DMS153 treated with DMSO at 0.1 percent for 48 hours (cell line): ENCODE results near the gene MYO18A.

Experiments used
- DNase-seq: peaks from one replicate; lab custom pipeline; 2025; ENCODE audit not compliant: unreplicated experiment; lab: John Stamatoyannopoulos, UW

Gene MYO18A

DNA sequence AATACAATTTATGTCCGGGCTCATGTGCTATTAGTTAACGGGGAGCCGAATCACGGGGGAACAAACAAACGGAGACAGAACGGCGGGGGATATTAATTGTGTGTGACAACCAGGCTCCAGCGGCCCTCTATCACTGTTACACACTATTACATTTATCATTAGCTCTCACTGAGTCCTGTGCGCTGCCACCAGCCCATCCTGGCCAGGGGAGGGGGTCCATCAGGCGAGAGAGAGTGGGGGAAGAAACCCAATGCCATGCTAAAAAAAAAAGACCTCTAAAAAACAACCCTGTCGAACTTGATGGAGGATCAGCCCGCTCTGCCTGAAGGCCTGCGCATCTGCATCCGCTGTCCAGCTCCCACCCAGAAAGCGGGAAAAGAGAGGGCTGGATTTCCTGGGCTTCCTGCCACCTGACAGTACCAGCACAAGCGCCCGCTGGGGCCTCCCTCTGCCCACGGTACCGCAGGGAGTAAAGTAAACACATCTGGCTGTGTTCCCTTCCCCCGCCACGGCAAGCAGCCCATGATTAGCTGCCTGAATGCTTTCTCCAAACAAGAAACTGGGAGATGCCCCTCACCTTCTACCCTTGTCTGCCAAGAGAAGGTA is 95.6 kb downstream of the MYO18A start:
- DNase-seq = peak; percentile 94

DNA sequence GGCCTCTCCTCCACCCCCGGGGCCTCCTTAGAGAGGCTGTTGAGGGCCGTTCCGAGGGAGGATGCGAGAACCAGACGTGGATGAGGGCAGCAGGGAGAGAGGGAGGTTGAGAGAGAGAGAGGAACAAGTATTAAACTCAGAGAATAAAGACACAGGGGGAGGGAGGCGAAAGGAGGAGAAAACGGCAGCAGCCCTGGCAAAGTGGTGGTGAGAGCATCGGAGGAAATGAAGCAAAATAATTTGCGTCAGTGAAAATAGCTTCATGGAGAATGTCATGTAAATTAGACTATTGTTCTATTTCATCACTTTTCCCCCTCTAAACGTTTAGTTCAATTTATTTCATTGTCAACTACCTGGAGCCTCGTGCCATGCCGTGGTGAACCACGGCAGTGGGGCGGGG is 99.2 kb downstream of the MYO18A start:
- no peak for DNase-seq

DNA sequence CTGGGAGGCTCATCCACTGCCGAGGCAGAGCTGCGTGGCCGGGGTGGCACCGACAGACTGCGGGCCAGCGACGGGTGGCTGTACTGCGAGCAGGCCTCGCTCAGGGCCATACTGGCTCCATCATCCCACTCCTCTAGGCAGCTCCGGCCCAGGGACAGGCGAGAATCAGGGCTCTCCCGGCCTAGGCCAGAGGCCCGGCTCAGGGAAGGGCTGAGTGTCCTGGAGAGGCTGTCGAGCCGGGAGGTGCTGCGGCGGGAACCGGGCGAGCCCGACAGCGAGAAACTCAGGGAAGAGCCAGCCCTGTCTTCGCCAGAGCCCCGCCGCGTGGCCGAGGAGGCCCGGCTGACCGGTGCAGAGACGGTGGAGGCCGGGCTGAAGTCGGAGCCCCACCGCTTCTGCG is 99.9 kb downstream of the MYO18A start:
- DNase-seq = no peak

DNA sequence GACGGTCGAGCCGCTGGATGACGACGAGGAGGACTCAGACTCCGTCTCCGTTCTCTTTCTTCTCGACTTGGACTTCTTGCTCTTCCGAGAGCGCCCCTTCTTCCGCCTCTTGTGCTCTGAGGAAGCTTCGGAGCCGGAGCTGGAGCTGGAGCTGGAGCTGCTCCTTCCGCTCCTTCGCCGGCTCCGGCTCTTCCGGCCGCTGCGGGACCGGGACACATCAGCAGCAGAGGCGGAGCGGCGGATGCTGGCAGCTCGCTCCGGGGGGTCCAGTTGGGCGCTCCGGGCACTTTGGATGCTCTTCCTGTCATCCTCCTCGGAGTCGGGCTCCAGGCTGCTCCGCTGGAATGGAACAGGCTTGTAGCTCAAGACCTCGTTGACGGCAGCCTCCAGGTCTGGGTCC is 100.3 kb downstream of the MYO18A start:
- no peak for DNase-seq

DNA sequence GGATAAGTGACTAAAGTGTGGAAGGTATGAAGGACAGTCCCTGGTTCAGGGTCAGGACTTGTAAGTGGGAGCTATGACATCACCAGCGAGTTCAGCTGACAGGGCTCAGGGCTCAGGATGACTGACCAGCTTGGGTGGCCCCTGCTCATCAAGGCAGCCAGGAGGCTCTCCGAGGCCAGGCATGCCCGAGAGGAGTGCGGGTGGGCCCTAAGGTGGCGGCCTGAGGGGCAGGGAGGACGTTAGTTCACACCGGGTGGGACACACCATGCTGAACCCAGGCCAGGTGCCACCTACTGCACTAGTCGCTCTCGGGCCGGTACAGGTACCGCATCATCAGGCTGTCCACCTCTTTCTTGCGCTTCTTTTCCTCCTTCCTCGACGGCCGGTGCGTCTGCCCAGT is 100.8 kb downstream of the MYO18A start:
- DNase-seq = no peak

DNA sequence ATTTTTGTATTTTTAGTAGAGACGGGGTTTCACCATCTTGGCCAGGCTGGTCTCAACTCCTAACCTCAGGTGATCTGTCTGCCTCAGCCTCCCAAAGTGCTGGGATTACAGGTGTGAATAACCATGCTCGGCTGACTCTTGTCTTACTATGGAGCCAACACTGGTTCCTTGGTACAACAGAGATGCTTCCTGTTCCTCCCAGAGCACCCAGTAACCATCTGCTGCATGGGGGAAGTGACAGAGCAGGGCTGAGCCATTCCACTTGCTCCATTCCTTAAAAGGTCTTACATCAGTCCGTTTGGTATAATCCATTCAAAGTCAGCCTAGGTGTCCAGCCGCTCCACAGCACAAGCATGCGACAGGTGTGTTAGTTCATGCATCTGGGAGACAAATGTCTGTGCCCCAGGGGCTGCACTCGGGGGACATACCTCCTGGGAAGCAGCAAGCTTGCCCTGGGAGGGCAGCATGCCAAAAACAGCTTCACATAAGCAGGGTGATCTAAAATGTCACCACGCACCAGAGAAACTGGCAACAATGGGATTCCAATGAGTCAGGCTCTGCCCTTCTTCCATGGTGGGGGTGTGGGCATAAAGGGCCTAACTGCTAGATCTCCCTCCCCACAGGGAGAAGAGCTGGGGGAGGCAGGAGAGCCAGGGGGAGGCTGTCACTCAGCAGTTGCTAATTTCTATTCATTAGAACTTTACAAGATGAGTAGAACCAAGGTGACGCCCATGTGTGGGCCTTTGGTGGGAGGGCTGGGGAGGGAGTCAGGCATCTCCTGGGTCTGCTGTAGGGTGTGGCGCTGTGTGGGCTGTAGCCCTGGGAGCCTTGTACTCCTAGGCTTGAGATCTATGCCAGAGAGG is 101.8 kb downstream of the MYO18A start:
- no peak for DNase-seq

DNA sequence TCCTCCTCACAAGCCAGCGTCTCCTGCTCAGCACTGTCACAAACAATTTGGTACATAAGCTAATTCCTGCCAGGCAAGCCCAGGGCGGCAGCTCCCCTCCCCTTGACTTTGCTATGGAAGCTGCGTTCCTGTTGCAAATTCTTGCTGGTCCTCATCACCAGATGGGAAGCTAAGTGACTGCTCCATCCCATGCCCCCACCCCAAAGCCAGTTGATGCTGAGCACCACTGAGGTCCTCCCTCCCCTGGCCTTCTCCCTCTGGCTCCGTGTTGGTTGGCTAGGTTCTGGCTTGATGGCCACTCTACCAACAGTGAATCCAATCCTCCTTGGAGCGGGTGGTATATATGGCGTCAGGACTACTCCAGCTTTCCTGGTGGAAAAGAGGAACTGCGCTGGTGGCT is 102.9 kb downstream of the MYO18A start:
- DNase-seq = no peak

DNA sequence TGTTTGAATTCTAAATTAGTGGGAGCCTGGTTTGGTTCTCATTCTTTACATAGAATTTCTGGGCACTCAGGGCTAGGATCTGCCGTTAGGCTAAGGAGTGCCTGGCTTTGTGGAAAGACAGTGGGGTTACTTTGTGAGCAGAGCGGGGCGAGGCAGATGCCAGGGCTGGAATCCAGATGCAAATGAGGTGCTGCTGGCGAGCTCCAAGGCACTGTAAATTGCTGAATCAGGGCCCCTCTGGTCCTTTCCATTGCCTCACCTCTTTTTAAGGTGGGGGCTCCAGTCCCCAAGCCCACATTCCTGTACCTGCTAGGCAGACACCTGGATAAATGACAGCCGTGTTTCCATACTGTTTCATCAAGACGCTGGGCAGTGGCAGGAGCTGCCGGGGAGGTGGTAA is 103.5 kb downstream of the MYO18A start:
- no peak for DNase-seq

DNA sequence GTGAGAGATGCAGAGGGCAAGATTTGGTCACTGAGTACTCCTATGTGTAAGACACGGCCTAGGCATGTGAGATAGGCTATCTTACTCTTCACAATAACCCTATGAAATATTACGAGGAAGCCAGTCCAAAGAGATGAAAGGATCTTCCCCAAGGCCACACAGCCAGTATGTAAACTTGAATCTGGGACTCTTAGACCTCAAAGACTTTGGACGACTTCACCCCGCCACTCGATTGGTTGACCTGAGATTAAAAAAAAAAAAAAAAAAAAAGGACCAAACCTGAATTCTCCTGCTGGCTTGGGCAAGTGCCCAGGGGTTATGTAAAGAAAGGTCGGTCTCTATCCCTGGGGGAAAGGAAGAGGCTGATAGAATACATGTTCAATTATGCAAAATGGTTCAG is 104.1 kb downstream of the MYO18A start:
- DNase-seq = no peak

DNA sequence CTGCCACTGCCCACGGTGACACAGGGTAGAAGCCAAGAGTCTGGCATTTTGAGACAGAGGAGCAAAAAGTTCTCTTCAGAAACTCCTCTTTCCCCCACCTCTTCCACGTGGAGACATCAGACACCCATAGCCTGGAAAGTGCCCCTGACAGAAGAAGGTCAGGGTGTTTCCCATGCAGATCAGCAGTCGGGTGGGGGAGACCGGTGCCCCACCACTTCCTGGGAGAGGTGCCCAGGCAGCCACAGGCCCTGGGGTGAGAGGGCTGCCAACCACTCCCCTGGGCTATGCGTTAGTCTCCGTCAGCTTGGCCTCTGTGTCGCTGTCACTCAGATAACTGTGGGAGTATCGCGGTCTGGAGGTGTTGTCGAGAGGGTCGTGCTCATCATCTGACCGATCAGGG is 105.7 kb downstream of the MYO18A start:
- no peak for DNase-seq

DNA sequence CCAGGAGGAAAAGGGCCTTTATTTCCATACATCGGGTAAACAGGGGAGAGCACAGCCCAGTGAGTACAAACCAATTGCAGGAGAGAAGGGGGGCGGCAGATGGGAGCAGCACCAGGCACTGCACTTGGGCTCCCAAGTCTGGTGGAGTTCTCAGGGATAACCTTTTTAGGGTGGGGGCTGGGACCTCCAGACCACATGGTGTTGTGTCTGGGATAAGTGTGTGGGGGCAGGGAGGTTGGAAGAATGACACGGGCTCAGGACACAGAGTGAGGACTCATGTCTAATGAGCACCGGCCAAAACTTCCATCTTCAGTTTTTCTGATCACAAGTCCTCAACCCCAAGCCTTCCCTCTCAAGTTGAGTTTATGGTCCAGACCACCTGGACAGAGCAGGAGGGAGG is 106.7 kb downstream of the MYO18A start:
- DNase-seq = no peak

DNA sequence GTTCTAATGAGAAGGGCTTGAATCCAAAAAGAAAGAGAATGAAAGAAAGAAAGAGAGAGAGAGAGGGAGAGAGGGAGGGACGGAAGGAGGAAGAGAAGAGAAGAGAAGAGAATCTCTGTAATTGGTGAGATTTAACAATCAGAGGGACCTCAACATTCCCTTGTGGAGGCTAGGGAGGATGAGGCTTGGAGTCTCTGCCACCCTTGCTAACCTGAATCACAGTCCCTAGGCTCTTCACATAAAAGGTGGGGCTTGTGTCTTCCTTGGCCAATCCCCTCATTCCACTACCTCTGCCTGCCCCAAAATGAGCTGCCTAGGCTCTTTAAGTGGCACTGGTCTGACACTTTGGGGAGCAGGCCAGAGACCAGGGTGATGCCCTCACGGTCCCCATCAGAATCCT is 107.2 kb downstream of the MYO18A start:
- no peak for DNase-seq

DNA sequence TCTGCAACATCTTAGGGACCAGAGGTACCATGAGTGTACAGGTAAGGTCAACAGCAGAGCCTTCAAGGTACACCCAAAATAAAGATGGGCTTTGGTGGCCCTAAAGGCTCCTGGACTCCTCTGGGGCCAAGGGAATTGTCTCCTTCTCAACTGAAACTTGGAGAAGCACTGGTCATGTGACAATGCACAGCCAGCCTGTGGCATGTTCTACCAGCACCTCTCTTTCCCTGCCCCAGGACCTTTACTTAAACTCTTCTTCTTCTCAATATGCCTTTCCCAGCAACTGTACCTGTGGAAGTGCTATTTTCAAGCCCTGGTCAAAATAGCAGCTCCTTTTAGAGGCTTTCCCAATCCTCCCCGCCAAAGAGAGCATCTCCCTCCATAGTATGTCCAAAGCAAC is 108.9 kb downstream of the MYO18A start:
- DNase-seq = no peak

DNA sequence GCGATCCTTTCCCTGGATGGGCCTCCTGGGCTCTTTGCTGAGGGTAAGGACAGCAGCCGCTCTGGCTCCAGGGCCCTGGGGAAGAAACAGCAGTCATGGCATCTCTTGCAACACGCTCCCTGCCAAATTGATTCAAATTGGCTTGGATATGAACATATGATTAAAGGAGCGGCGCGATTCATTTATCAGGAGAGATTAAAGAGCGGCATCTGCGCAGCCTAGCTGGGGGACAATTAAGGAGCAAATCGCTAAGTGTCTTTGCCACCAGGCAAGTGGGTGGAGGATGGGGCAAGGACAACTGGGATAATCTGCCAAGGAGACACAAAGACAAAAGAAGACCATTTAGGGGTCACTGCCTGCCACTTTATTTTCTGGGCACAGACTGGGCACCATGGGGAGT is 109.4 kb downstream of the MYO18A start:
- DNase-seq = no peak

DNA sequence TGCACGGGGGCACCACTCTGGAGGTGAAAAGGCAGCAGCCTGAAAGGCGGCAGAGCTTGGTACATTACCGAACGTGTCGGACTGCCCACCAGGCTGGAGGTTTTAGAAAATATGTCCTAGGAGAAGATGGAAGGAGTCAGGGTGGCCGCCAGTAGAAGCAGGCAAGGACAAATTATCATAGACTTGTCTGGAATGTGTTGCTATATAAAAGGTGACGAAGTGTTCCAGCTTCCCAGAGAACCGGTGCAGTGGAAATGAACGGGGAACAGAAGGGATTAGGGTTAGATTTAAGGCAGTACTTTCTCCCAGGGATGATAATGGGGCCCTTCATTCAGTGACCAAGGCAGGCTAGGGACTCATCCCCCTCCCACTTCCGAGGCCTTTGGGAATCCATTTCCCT is 109.9 kb downstream of the MYO18A start:
- DNase-seq = no peak

DNA sequence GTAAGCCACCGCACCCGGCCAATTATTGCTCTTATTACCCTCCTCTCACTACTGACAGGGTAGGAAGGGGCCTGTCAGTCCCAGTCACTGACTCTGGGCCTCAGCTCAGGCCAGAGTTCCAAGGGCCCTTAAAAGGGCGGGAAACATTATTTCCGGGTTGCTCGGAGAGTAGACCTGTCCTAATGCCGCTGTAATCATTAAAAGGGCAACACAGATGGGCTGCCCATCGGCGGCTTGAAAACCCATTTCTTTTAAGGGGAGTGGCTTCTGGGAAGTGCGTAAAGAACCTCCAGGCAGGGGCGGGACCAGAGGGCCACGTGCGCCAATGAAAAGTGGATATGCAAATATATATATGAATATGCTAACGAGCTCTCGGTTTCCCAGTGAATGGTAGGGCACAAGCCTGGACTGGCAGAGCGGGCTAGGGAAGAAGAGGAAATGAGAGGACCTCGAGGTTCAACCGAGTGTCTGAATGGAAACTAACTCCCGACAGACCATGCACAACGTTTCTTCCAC is 110.6 kb downstream of the MYO18A start:
- no peak for DNase-seq

DNA sequence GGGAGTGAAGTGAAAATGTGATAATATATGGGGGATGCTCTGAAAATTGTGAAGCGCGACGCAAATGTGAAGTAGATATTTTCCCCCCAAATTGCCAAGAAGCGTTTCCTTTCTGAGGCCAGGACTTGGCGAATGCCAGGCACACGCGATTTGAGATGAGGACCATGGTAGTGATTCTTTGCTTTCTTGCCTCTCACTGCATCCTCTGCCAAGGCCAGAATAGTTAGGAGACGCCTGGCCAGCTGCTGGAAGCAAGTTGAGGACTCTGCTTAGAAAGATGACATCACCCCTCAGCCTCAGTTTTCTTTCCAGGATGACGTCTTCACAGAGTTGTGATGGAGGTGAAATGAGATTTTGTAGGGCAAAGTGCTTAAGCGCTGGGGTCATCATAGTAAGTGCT is 111.4 kb downstream of the MYO18A start:
- DNase-seq = no peak

DNA sequence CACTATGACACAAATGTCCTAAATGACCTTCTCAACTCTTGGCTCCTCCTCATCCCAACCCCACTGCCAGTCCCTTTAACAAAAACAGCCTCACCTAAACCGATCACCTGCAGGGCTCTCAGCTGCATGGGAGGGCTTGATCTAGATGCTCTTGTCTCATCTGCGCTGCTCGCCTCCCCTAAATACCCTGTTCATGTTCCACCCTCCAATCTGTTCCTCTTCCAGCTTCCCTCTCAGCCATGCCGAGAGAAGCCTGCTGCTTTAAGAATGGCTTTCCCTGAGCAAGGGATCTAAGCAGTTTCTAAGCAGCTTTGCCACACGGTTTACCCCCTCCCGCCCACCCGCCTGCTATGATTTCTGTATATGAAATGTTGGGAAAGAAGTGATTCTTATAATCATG is 113.6 kb downstream of the MYO18A start:
- no peak for DNase-seq

DNA sequence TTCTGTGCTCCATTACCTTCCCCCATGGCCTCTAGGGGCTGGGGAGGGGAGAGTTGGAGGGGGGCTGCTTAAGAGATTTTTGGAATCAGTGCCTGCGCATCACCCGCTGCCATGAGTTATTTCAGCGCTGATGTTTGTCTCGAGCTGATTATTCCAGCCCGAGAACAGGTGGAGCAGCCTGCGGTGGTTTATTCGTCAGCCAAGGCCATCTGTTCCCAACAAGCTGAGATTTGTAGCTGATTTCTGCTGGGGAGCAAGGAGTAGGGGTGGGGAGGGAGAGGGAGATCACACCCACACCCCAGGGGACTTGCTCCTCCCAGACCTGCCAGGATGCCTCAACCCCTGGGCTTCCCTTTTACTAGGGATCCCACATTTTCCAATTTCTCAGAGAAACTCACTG is 114.2 kb downstream of the MYO18A start:
- no peak for DNase-seq

DNA sequence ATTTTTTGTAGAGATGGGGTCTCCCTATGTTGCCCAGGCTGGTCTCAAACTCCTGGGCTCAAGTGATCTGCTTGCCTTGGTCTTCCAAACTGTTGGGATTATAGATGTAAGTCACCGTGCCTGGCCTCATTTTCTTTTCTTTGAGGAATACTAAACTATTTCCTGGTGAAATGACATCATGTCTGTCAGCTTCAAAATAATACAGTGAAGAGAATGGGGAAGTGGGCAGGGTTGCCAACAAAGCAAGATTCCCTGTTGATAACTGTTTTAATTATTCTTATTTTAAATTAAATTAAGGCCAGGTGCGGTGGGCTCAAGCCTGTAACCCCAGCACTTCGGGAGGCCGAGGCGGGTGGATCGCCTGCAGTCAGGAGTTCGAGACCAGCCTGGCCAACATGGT is 116.2 kb downstream of the MYO18A start:
- no peak for DNase-seq

DNA sequence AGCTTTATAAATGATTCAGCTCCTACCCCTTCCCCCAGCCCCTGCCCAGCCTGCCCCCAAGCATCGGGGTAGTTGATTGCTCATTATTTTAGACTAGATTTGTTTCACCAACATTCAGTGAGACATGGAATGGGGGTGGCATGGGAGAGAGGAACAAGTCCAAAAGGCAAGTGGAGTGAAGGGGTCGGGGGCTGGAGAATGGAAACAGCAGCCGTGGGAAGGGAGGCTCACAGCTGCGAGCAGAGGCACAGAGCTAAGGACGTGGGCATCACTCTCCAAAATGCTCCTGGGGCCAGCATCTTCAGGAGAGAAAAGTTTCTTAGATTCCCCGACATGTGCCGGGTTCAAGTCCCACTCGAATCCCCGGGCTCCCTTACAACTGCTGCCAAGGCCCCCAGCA is 118.0 kb downstream of the MYO18A start:
- no peak for DNase-seq

DNA sequence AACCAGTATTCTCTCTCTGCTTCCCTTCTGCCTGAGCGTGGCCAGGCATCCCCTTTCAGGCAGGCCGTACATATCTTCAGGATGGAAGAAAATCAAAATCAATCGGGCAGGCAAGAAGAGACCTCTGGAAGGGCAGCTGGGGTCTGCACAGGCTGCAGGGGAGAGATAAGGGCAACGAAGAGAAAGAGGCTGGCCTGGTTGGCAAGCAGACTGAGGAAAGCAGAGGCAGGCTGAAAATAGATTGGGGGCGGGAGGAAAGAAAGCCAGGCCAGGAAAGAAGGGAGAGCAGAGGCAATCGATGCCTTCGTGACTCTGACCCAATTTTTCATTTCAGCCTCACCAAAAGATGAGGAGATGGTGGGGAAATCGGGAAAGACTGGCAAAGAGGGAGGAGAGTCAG is 119.2 kb downstream of the MYO18A start:
- DNase-seq = no peak

DNA sequence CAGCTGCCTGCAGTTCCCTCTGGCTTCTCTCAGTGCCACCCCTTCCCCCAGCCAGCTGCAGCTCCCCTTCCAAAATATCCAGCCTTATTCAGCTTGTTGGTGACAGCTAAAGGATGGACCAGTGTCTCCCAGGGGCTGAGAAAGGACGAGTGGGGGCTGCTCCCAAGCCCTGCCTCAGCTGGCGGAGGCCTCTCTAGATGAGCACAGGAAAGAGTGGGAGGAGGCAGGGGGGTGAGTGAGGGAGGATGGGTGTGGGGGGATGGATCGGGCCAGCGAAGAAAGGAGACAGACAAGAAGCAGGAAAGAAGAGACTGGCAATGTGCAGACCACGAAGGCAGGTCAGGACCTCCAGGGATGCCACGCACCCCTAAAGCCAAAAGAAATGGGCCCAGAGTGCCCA is 119.7 kb downstream of the MYO18A start:
- no peak for DNase-seq
